ENCODE results near the gene HACE1.
"Not testable (repeated sequence)": the region's sequence is repeated elsewhere in the genome, so short reads cannot be mapped to it uniquely, and the experiment has no call there.

Gene HACE1

DNA sequence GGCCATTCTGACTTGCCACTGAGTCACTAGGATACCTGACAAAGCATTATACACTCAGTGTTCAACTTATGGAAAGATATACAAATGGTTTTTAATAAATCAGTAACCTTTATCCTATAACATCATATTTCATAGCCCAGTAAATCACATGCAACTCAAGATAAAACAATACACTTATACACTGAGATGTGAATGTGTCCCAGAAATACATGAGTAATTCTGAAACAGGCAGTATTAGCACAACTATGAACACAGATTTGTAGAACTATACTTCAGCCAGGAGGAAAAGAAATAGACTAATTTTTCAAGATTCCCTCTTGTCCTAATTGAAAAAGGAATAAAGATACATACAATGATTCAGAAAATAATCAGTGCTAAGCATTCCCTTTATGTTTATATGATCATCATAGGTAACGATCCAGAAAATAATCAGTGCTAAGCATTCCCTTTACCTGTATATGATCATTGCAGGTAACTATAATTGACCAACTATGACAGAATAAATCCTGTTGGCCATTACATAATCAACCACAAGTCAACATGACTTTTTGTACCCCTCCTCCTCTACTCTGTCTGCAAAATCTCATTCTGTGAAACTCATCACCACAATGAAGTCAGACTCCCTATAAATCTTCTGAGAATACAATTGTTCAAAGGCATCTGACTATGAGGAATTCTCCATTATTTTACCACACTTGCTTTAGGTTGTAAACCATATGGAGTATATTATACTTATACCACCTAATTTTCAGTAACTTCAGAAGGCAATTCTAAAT, 30.3 kb downstream of the HACE1 start:
- DNase-seq (ENCODE audit: low spot score), result no peak

DNA sequence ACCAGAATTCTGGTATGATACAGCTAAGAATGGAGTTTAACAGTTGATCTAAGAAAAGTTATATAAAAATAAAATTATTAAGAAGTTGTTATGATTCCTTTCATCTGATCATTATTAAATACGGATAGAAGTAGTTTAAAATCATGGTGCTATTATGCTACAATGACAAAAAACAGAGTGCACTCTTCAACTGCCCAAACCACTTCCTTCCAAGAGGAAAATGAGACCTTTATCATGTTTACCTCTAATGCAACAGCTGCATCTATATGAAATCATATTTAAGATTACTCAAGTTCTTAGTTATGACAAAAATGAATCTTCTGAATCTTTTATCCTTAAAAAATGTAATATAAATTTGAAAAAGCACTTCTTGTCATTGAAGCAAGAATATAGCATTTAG, 31.2 kb downstream of the HACE1 start:
- DNase-seq (ENCODE audit: low spot score), result no peak

DNA sequence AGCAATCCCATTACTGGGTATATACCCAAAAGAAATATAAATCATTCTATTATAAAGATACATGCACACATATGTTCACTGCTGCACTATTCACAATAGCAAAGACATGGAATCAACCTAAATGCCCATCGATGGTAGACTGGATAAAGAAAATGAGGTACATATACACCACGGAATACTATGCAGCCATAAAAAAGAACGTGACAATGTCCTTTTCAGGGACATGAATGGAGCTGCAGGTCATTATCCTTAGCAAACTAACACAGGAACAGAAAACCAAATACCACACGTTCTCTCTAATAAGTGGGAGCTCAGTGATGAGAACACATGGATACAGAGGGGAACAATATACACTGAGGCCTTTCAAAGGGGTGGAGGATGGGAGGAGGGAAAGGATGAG, 38.9 kb downstream of the HACE1 start:
- not testable (repeated sequence) for DNase-seq (ENCODE audit: low spot score)

DNA sequence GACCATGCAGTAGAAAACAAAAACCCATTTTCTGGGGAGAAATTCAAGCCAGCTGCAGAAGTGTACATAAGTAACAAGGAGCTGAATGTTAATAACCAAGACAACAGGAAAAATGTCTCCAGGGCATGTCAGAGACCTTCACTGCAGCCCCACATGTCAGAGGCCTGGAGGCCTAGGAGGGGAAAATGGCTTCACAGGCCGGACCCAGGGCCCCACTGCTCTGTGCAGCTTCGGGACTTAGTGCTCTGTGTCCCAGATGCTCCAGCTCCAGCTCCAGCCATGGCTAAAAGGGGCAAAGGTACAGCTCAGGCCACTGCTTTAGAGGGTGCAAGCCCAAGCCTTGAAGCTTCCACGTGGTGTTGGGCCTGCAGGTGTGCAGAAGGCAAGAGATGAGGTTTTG, 43.6 kb downstream of the HACE1 start:
- no peak for DNase-seq (ENCODE audit: low spot score)

DNA sequence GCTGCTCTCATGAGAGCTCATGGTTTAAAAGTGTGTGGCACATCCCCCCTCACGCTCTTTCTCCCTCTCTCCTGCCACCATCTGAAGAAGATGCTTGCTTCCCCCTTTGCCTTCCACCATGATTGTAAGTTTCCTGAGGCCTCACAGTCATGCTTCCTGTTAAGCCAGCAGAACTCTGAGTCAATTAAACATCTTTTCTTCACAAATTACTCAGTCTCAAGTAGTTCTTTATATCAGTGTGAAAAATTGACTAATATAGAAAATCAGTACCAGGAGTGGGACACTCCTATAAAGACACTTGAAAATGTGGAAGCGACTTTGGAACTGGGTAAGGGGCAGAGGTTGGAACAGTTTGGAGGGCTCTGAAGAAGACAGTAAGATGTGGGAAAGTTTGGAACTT, 45.0 kb downstream of the HACE1 start:
- DNase-seq (ENCODE audit: low spot score), result no peak

DNA sequence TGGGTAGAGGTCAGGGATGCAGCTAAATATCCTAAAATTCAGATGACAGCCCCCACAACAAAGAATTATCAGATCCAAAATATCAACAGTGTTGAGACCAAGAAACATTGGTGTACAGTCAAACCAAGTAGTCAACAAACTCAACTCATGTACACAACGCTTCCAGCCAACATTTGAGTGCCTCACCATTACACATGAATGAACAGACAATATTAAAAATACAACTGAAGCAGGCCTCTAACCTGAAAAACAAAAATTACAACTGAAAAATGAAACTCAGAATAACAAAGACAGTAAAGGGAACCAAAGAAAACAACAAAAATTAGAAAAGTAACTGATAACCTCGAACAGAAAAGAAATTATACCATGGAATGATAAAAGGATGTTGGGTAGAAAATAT, 46.2 kb downstream of the HACE1 start:
- DNase-seq (ENCODE audit: low spot score), result no peak

DNA sequence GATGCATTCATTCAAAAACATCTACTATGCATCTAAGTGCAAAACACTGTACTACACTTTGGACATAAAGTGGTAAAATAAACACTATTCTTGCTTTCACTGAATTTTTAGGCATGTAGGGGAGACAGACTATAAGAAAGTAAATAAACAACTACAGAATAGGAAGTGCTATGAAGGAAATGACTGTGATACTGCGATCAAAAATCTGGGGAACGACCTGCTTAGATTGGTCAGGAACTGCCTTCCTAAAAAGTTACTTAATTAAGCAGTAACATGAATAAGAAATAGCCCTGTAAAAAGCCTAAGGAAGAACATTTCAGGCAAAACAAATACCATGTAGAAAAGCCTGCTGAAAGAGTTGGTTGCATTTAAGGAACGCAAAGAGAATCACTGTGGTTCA, 50.6 kb downstream of the HACE1 start:
- no peak for DNase-seq (ENCODE audit: low spot score)

DNA sequence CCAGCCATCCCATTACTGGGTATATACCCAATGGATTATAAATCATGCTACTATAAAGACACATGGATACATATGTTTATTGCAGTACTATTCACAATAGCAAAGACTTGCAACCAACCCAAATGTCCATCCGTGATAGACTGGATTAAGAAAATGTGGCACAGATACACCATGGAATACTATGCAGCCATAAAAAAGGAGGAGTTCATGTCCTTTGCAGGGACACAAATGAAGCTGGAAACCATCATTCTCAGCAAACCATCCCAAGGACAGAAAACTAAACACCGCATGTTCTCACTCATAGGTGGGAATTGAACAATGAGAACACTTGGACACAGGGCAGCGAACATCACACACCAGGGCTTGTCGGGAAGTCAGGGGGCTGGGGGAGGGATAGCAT, 54.4 kb downstream of the HACE1 start:
- not testable (repeated sequence) for DNase-seq (ENCODE audit: low spot score)

DNA sequence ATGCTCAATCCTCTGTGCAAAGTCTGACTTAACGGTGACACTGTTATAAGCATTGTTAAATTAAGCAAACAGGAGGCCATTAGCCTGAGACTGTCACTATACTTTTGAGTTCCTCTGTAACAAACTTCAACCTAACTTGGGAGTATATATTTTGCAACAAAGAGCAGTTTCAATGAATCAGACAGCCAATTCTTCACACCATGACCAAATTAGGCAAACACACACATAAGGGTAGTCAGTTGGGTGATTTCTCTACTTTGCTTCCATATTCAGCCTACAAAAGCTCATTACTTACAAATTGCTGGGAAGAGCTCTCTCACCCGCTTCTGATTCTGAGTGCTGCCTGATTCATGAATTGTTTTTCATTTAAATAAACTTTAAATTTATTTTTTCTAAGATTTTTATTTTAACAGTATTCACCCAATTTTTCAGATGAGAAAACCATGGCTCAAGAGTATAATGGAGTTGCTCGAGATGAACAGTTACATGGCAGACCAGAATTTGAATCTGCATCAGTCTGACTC, 60.5 kb downstream of the HACE1 start:
- DNase-seq (ENCODE audit: low spot score), result no peak

DNA sequence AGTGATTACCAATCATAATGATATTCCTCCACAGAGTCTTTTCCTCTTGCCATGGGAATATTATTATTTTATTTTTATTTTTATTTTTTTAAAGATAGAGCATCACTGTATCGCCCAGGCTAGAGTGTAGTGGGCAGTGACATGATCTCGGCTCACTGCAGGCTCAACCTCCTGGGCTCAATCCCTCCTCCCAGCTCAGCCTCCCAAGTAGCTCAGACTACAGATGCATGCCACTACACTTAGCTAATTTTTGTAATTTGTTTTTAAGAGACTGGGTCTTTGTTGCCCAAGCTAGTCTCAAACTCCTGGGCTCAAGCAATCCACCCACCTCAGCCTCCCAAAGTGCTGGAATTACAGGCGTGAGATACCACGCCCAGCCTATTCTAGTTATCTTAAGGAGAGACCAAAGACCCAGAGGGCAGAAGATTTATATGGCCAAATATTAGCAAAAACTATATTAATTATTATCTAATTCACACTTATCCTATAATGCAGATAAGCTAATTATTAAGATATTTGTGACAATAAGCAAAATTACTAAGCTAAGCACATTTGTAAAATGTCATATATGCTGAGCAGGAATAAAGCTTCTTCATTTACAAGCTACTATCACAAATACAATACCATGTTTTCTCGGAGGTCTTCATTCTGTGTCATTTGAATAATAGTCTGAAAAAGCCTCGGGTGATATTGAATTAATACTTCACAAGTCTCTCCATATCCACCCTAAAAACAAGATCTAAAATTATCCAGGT, 63.5 kb downstream of the HACE1 start:
- no peak for DNase-seq (ENCODE audit: low spot score)

DNA sequence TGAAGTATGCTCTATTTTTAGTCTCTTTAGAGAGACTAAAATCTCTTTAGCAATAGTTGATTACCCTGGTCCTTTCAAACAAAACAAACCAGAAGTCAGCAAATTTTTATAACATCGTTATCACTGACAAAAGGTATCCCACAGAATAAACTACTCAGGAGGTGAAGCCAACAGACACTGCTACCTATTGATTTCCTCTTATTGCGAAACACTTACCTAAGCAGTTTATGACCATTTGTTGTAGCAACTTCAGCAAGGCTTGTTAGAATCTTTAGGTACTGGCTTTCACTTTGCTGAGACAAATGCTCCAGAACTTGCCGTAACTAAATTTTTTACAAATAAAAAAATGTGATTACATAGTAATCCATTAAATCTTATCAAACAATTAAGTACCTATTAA, 64.4 kb downstream of the HACE1 start:
- no peak for DNase-seq (ENCODE audit: low spot score)

DNA sequence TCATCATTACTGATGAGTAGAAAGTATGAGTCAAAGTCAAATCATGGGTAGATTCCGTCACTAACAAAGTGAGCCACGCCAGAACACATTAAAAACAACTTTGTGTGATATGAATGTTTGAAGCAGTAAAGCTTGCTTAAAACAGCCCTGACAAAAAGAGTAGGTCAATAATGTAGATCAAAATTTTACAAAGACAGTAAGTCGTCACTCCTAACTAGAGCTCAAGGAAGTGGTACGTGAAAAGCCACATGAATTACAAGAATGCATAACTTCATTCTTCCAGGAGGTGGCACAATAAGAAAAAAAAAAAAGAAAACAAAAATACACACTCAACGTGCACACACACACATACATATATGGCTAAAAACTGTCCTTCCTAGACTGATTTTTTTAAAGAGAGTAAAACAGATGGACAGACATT, 69.9 kb downstream of the HACE1 start:
- no peak for DNase-seq (ENCODE audit: low spot score)

DNA sequence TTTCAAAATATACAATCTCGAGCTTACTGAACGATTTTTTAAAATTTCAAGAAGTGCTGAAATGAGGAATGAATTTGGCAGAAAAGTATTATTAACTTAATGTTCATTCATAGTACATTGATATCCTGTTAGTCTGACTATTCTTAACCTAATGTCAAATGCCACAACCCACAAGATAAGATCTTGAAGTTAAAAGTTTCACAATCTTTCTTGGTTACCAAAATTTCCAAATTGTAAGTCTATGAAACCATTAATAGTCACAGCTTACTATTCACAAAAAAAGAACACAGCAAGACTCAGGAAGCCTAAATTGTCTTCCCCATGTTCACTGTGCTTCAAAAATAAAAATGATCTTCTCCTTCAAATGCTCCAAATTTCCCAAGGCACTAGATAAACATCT, 71.3 kb downstream of the HACE1 start:
- no peak for DNase-seq (ENCODE audit: low spot score)

DNA sequence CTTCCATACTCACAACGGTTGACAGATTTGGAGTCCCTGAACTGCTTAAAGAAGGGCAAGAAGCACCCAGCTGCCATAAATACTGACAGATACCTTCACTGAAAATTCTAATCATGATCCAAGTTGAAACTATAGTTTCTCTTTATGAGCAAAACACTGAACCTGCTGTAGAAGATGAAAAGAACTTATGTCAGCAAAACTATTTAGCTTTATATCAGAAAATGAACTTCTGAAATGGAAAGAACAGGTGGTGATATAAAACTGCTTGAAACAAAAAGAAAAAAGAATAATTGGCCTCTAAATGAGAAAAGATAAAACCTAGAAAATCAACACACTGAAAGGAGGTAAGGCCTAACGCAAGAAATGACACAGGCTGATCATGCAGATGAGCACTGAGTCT, 72.4 kb downstream of the HACE1 start:
- no peak for DNase-seq (ENCODE audit: low spot score)

DNA sequence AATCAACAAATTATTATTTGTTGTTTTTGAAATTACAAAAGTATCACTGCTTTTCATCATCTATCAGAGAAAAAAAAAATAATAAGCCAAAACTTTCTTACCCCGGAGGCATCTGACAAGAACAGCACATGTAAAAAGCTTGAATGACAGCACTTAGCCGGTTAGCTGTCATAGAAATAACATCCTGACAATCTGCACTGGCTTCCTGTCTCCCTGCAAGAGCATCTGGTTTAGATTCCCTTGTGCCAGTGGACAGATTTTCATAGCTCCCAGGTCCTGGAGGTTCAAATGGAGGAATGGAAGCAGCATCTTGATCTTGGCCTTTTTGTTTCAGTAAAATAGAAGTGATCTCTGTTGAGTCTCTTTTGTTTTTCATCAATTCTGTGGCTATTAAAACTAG, 74.8 kb downstream of the HACE1 start:
- no peak for DNase-seq (ENCODE audit: low spot score)

DNA sequence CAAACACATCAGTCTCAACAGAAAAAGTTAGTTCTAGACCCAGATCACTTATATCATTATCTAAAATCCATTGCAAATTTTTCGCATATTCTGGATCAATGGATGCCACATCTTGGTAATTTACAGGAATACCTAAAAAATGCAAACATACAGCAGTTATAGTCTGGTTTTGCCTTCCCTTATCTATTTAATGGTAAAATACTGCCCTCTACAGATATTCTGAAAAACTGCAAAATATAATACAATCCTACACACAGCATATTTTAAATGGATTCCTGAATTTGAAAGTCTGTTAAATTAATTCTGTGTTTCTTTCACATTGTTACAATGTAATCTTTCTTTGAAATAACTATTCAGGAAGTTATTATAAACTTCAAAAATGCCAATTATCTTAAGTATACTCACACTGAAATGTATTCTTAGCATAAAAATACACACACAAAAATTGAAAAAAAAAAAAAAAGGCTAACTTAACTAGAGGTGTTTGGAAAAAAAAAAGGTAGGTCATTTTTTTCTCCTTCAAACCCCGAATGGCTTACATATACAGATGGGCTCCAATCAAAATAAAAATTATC, 88.4 kb downstream of the HACE1 start:
- DNase-seq (ENCODE audit: low spot score), result peak; percentile 26

DNA sequence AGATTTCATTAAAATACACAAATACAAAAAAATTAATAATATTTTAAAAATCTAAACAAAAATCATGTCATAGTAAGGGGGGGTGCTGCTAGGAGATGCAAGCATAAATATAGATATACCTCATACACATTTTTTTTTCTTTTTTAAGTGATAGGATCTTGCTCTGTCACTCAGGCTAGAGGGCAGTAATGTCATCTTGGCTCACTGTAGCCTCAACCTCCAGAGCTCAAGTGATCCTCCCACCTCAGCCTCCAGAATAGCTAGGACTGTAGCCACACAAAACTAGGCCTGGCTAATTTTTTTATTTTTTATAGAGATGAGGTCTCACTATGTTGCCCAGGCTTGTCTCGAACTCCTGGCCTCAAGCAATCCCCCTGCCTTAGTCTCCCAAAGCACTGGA, 90.8 kb downstream of the HACE1 start:
- DNase-seq (ENCODE audit: low spot score), result no peak

DNA sequence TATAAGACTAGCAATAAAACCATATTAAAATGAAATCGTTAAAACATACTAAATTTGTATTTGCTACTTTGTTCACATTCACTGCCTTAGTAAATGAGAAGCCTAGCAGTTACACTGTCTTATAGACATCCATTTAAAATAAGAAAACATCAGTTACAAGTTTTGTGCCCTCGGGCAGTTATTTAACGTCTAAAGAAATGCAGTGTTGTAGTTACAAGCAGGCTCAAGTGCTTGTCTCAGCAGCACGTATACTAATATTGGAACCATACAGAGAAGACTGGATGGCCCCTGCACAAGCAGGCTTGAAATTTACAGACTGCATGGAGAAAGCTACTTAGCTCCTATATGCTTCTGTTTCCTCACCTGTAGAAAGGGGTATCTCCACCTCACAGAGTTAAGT, 93.1 kb downstream of the HACE1 start:
- no peak for DNase-seq (ENCODE audit: low spot score)

DNA sequence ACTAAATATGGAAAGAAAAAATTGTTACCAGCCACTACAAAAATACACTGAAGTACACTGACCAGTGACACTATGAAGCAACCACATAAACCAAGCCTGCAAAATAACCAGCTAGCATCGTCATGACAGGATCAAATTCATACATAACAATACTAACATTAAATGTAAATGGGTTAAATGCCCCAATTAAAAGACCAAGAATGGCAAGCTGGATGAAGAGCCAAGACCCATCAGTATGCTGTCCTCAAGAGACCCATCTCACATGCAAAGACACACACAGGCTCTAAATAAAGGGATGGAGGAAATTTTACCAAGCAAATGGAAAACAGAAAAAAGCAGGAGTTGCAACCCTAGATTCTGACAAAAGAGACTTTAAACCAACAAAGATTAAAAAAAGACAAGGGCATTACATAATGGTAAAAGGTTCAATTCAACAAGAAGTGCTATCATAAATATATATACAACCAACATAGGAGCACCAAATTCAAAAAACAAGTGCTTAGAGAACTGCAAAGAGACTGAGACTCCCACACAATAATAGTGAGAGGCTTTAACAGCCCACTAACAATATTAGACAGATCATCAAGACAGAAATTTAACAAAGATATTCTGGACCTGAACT, 104.8 kb downstream of the HACE1 start:
- DNase-seq (ENCODE audit: low spot score), result no peak

DNA sequence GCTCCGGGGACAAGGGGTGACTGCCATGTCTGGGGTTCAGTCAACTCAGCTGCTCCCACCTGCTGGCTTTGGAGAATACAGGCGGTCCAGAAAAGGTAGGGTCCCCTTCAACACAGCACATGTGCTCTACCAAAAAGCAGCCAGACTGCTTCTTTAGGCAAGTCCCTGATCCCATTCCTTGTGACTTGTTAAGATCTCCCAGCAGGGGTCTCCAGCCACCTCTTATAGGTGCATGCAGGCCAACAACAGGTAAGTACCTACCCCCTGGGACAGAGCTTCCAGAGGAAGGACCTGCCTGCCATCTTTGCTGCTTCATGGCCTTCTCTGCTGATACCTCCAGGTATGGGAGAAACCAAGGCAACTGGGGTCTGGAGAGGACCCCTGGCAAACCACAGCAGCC, 106.5 kb downstream of the HACE1 start:
- DNase-seq (ENCODE audit: low spot score), result no peak

DNA sequence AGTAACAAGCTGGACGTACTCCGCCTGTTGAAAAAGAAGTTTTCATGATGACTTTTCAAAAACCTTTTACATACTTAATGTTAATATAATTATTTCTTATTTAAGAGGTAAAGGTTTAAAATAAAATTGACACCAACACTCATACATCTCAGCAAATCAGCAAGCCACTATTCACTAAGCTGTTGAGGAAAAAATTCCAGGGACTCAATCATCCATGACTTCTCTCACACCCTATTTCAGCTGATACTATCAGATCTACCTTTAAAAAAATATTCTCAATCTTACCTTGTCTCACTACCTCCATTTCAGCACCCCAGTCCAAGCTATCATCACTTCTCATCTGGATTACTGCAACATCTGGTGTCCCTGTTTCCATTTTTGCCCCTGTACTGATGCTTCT, 109.3 kb downstream of the HACE1 start:
- DNase-seq (ENCODE audit: low spot score), result no peak

DNA sequence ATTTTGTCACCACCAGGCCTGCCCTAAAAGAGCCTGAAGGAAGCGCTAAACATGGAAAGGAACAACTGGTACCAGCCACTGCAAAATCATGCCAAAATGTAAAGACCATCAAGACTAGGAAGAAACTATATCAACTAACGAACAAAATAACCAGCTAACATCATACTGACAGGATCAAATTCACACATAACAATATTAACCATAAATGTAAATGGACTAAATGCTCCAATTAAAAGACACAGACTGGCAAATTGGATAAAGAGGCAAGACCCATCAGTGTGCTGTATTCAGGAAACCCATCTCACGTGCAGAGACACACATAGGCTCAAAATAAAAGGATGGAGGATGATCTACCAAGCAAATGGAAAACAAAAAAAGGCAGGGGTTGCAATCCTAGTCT, 120.6 kb downstream of the HACE1 start:
- not testable (repeated sequence) for DNase-seq (ENCODE audit: low spot score)

DNA sequence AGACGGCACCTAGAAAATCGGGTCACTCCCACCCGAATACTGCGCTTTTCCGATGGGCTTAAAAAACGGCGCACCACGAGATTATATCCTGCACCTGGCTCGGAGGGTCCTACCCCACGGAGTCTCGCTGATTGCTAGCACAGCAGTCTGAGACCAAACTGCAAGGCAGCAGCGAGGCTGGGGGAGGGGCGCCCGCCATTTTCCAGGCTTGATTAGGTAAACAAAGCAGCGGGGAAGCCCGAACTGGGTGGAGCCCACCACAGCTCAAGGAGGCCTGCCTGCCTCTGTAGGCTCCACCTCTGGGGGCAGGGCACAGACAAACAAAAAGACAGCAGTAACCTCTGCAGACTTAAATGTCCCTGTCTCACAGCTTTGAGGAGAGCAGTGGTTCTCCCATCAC, 122.2 kb downstream of the HACE1 start:
- not testable (repeated sequence) for DNase-seq (ENCODE audit: low spot score)

Data from hematopoietic multipotent progenitor cell treated with erythropoietin and hydrocortisone succinate and interleukin-3 and kit ligand, for 17 days (in vitro differentiated cells).